CD14-positive monocyte (primary cell): ENCODE results near the gene CCNJL. TPM values are rescaled to one million over a fixed set of nuclear protein-coding genes. Genes with fewer than 3 reads are reported as not detected.

ENCODE experiments used
- DNase-seq, 3 donors: peaks; one replicate each; pipeline ENCODE4 v3.0.0-alpha.2; 2011 to 2022
- H2AFZ ChIP-seq: 2 replicates; pipeline ENCODE4 v1.6.0; 2012; ENCODE audit warnings: mild to moderate bottlenecking, low read depth, low read length, inconsistent platforms; ENCODE audit not compliant: insufficient read depth, poor library complexity, severe bottlenecking
- H3K27ac ChIP-seq, 2 donors: 1 replicate in 1 of 2; 2 replicates in 1 of 2; pipeline ENCODE4 v1.5.1; 2012 to 2013; ENCODE audit warnings: low read length in 2 of 2, control low read depth in 1 of 2, inconsistent platforms in 1 of 2, low read depth in 1 of 2, mild to moderate bottlenecking in 1 of 2
- H3K27me3 ChIP-seq, 2 donors: one replicate each; pipeline versions ENCODE4 v1.6.0 to v1.6.1; 2011 to 2013; ENCODE audit warnings: low read length in 2 of 2; ENCODE audit not compliant: control insufficient read depth in 2 of 2, insufficient read depth in 2 of 2
- H3K36me3 ChIP-seq, 2 donors: replicated peaks in 1 of 2; 1 replicate in 1 of 2; 2 replicates in 1 of 2; pipeline versions ENCODE4 v1.5.1 to v1.6.1; 2012 to 2013; ENCODE audit warnings: low read length in 2 of 2, control low read depth in 1 of 2, inconsistent platforms in 1 of 2, mild to moderate bottlenecking in 1 of 2; ENCODE audit not compliant: insufficient read depth in 2 of 2, control insufficient read depth in 1 of 2
- H3K4me1 ChIP-seq, 2 donors: 1 replicate in 1 of 2; 2 replicates in 1 of 2; pipeline versions ENCODE4 v1.5.1 to v1.6.1; 2012 to 2013; ENCODE audit warnings: low read length in 2 of 2, control low read depth in 1 of 2, inconsistent platforms in 1 of 2, mild to moderate bottlenecking in 1 of 2, moderate library complexity in 1 of 2; ENCODE audit not compliant: insufficient read depth in 2 of 2, control insufficient read depth in 1 of 2
- H3K4me2 ChIP-seq: replicated peaks from 2 replicates; pipeline ENCODE3; 2012; ENCODE audit warnings: low read length, moderate library complexity, mild to moderate bottlenecking; ENCODE audit not compliant: poor library complexity, severe bottlenecking; ENCODE audit errors: extremely low read depth
- H3K4me3 ChIP-seq, 3 experiments: fragments of 200-600 bp in 1 of 3; sonication (generic) in 1 of 3; replicated peaks in 1 of 3; 1 replicate in 2 of 3; 2 replicates in 1 of 3; pipeline ENCODE4 v1.5.1; 2011 to 2013; ENCODE audit warnings: low read length in 3 of 3, mild to moderate bottlenecking in 3 of 3, control low read depth in 2 of 3, low read depth in 2 of 3, inconsistent platforms in 1 of 3, moderate library complexity in 1 of 3
- H3K79me2 ChIP-seq: 2 replicates; pipeline ENCODE4 v1.6.0; 2012; ENCODE audit warnings: mild to moderate bottlenecking, control low read depth, inconsistent platforms, low read length, moderate library complexity; ENCODE audit not compliant: insufficient read depth
- H3K9ac ChIP-seq: 2 replicates; pipeline ENCODE4 v1.6.0; 2017; ENCODE audit warnings: low read length, mild to moderate bottlenecking; ENCODE audit not compliant: insufficient read depth, poor library complexity, severe bottlenecking
- H3K9me3 ChIP-seq, 2 donors: replicated peaks in 1 of 2; 1 replicate in 1 of 2; 2 replicates in 1 of 2; pipeline versions ENCODE4 v1.5.1 to v1.6.1; 2012 to 2013; ENCODE audit warnings: low read length in 2 of 2, control low read depth in 1 of 2; ENCODE audit not compliant: control insufficient read depth in 1 of 2, insufficient read depth in 1 of 2
- H4K20me1 ChIP-seq: 2 replicates; pipeline ENCODE4 v1.6.0; 2012; ENCODE audit warnings: mild to moderate bottlenecking, low read length, control low read depth, moderate library complexity; ENCODE audit not compliant: insufficient read depth
- H3K27ac Mint-ChIP-seq, 7 donors: one replicate each; pipeline ENCODE4 v1.8.0; 2020; ENCODE audit warnings: mild to moderate bottlenecking in 7 of 7, mixed read lengths in 7 of 7, moderate library complexity in 6 of 7, inconsistent platforms in 2 of 7
- H3K27me3 Mint-ChIP-seq, 3 donors: one replicate each; pipeline ENCODE4 v1.8.0; 2021 to 2022; ENCODE audit warnings: low read depth in 3 of 3, mild to moderate bottlenecking in 3 of 3, mixed read lengths in 3 of 3, moderate library complexity in 3 of 3, inconsistent platforms in 1 of 3
- H3K36me3 Mint-ChIP-seq, 2 donors: one replicate each; pipeline ENCODE4 v1.8.0; 2020; ENCODE audit warnings: mixed read lengths in 2 of 2, inconsistent platforms in 1 of 2, mild to moderate bottlenecking in 1 of 2
- H3K4me1 Mint-ChIP-seq: one replicate; pipeline ENCODE4 v1.8.0; 2020; ENCODE audit warnings: mild to moderate bottlenecking, mixed read lengths
- H3K4me3 Mint-ChIP-seq, 2 donors: one replicate each; pipeline ENCODE4 v1.8.0; 2020; ENCODE audit warnings: mild to moderate bottlenecking in 2 of 2, mixed read lengths in 2 of 2, moderate library complexity in 1 of 2
- H3K9me3 Mint-ChIP-seq, 7 donors: one replicate each; pipeline ENCODE4 v1.8.0; 2020 to 2022; ENCODE audit warnings: mixed read lengths in 7 of 7, mild to moderate bottlenecking in 6 of 7, moderate library complexity in 6 of 7, inconsistent platforms in 2 of 7
- CTCF ChIP-seq: fragments of 200-600 bp; IDR thresholded peaks from one replicate; pipeline ENCODE4 v1.8.0; 2022; ENCODE audit warnings: antibody characterized with exemption, mild to moderate bottlenecking
- WGBS: methylation state at CpG from one replicate; pipeline ENCODE4 v1.1.5; 2013; ENCODE audit warnings: missing lambda C conversion rate; ENCODE audit not compliant: insufficient coverage; 5-methylcytosine and 5-hydroxymethylcytosine counted together
- intact Hi-C, 2 donors: fragments of 100-400 bp; cut with micrococcal nuclease; formaldehyde crosslinking; loops; one replicate each; pipeline versions ENCODE4 v1.15.0 to v1.15.1; 2023
- polyA plus RNA-seq, 3 donors: library from polyadenylated mRNA; depleted of rRNA in 1 of 3; unstranded in 2 of 3; stranded (reverse) in 1 of 3; fragments of 300-500 nt in 2 of 3; fragments of >200 nt in 1 of 3; fragmentation: Illumina TruSeq in 2 of 3; gene quantifications; 1 replicate in 2 of 3; 2 replicates in 1 of 3; pipeline ENCODE4 v1.2.3, GENCODE V29; 2012 to 2021

Gene CCNJL
- polyA plus RNA-seq, 3 donors = 0.03 TPM; not detected in 2

- no peaks in the 10 kb centered on the region for H4K20me1 ChIP-seq
- H3K27ac Mint-ChIP-seq = no peak overlapping the region
- DNase-seq = no peak
- no peaks in the 10 kb centered on the region for H3K9me3 ChIP-seq
- H3K4me1 Mint-ChIP-seq = peaks cover 5% of the 10 kb centered on the region
- H3K4me3 ChIP-seq = no peak overlapping the region
- no peak overlapping the region for H2AFZ ChIP-seq
- no peak overlapping the region for H3K9ac ChIP-seq
- H3K36me3 Mint-ChIP-seq = no peaks in the 10 kb centered on the region
- H3K27me3 ChIP-seq = no peaks in the 10 kb centered on the region
- no peaks in the 10 kb centered on the region for H3K36me3 ChIP-seq
- H3K79me2 ChIP-seq = no peaks in the 10 kb centered on the region
- no peaks in the 10 kb centered on the region for H3K4me1 ChIP-seq
- WGBS = 86% methylated on average over 2 of the region's 5 CpGs
- peaks cover 0 to 2% (median 1%) of the 10 kb centered on the region in 3 donors for H3K27me3 Mint-ChIP-seq
- no peak overlapping the region for H3K4me3 Mint-ChIP-seq
- H3K27ac ChIP-seq = no peak overlapping the region
- no peak overlapping the region for H3K4me2 ChIP-seq
- intact Hi-C loops = no loop called here
- no peaks in the 10 kb centered on the region for H3K9me3 Mint-ChIP-seq
- TF ChIP-seq CTCF = no peak
Observed at GRCh38 chr5:160235731-160236130, 76.6 kb downstream of the CCNJL start.

GRCh38 chr5:160233215-160233614 lies 79.1 kb downstream of the CCNJL start:
- H3K9ac ChIP-seq = no peak overlapping the region
- H3K9me3 Mint-ChIP-seq = peaks cover 0 to 2% (median 0%) of the 10 kb centered on the region in 7 donors
- no peaks in the 10 kb centered on the region for H4K20me1 ChIP-seq
- H3K27me3 Mint-ChIP-seq = peaks cover 0 to 8% (median 0%) of the 10 kb centered on the region in 3 donors
- no peaks in the 10 kb centered on the region for H3K4me1 ChIP-seq
- H3K9me3 ChIP-seq = no peaks in the 10 kb centered on the region
- H3K79me2 ChIP-seq = no peaks in the 10 kb centered on the region
- peaks cover 5% of the 10 kb centered on the region for H3K4me1 Mint-ChIP-seq
- no peak overlapping the region for H3K27ac ChIP-seq
- intact Hi-C loops = no loop called here
- no peaks in the 10 kb centered on the region for H3K36me3 Mint-ChIP-seq
- 98% methylated on average over 5 of the region's 5 CpGs for WGBS
- H3K36me3 ChIP-seq = no peaks in the 10 kb centered on the region
- no peak for TF ChIP-seq CTCF
- no peaks in the 10 kb centered on the region for H3K27me3 ChIP-seq
- no peak overlapping the region for H2AFZ ChIP-seq
- H3K4me3 Mint-ChIP-seq = no peak overlapping the region
- no peak overlapping the region for H3K4me2 ChIP-seq
- DNase-seq = no peak
- no peak overlapping the region for H3K4me3 ChIP-seq
- H3K27ac Mint-ChIP-seq = no peak overlapping the region
